Measurements from ENCODE around the gene TARS2.

- TF ChIP-seq CTCF (IDR thresholded peaks at IDR 0.05) (no peak), POLR2A (IDR thresholded peaks at IDR 0.05) (no peak)
Observed at GRCh38 chr1:150476754-150477153, 10.5 kb upstream of the TARS2 start.

Data from uterus (tissue), 2 donors.